Urinary bladder (tissue), 4 donors: ENCODE results near the gene OR14J1. TPM values are rescaled to one million over a fixed set of nuclear protein-coding genes. Genes with fewer than 3 reads are reported as not detected.
"Not testable (repeated sequence)": the region's sequence is repeated elsewhere in the genome, so short reads cannot be mapped to it uniquely, and the experiment has no call there.

Experiments used
- DNase-seq: peaks from one replicate; pipeline ENCODE4 v3.0.0-alpha.2; 2015; ENCODE audit errors: extremely low spot score
- H3K27ac ChIP-seq: one replicate; pipeline ENCODE4 v1.5.1; 2013; ENCODE audit warnings: low read depth, mild to moderate bottlenecking, moderate library complexity
- H3K36me3 ChIP-seq: one replicate; pipeline ENCODE4 v1.6.1; 2013; ENCODE audit warnings: mild to moderate bottlenecking, moderate library complexity; ENCODE audit not compliant: insufficient read depth
- H3K4me1 ChIP-seq: one replicate; pipeline ENCODE4 v1.6.1; 2013; ENCODE audit warnings: mild to moderate bottlenecking, moderate library complexity; ENCODE audit not compliant: insufficient read depth
- H3K4me3 ChIP-seq: one replicate; pipeline ENCODE4 v1.5.1; 2013; ENCODE audit warnings: low read depth, low read length
- WGBS: extraction: QIAGEN DNeasy Blood & Tissue Kit; methylation state at CpG from one replicate; pipeline ENCODE4 v1.1.7; 2013; 5-methylcytosine and 5-hydroxymethylcytosine counted together
- polyA plus RNA-seq: library from polyadenylated mRNA; stranded (reverse); fragments of 200-250 nt; gene quantifications from one replicate; pipeline ENCODE4 v1.2.3, GENCODE V29; 2013
- total RNA-seq: library from RNA; depleted of rRNA; stranded (reverse); fragments of >200 nt; gene quantifications from one replicate; pipeline ENCODE4 v1.2.3, GENCODE V29; 2014
- donor health status: healthy with polysubstance abuse.
- donor health status: healthy.

The OR14J1 gene, protein sequence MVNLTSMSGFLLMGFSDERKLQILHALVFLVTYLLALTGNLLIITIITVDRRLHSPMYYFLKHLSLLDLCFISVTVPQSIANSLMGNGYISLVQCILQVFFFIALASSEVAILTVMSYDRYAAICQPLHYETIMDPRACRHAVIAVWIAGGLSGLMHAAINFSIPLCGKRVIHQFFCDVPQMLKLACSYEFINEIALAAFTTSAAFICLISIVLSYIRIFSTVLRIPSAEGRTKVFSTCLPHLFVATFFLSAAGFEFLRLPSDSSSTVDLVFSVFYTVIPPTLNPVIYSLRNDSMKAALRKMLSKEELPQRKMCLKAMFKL
- total RNA-seq = not detected
- not detected for polyA plus RNA-seq

DNA sequence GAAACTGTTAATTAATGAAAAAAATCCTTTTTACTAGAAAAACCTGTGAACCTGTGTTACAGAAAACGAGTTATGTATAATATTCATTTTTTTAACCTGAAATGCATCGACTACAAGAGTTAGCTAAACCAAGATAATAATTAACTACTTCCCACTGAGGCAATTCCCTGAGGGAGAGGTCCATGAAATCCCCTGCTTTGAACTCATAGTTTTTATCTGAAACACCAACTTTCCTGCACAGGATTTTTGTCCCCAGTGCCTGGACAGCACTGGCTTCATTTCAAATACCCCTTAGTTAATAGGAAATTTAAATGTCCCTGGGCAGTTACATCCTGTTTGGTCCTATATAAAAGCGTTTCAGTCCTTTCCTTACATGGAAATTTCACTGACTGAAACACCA, at the start of gene OR14J1:
TSS of gene OR14J1 (plus strand) at position 386 of the 400 bp plus-strand sequence. CDS start 4,989 bp downstream, outside the sequence.
- no peak for DNase-seq
- WGBS = 60% methylated on average over 3 of the region's 3 CpGs
- no peaks in the 10 kb centered on the region for H3K4me1 ChIP-seq
- H3K27ac ChIP-seq = no peak within 1 kb of the TSS
- H3K36me3 ChIP-seq = no peaks in the 10 kb centered on the region
- no peak within 1 kb of the TSS for H3K4me3 ChIP-seq

DNA sequence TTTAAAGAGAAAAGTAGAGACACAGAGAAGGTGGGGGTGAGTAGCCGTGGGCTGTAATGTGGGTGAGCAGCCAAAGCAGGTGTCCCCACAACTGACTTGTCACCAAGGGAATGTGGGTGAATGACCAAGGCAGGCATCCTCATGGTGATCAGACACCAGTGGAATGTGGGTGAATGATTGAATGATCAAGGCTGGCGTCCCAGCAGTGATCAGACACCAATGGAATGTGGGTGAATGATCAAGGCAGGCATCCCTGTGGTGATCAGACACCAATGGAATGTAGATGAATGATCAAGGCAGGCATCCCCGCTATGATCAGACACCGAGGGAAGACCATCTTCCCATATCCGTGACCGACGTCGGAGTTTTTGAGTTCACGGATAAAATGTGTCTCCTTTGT, 49.8 kb upstream of the OR14J1 start:
- no peak for DNase-seq
- 88% methylated on average over 9 of the region's 9 CpGs for WGBS
- no peak overlapping the region for H3K4me3 ChIP-seq
- no peaks in the 10 kb centered on the region for H3K4me1 ChIP-seq
- H3K27ac ChIP-seq = no peak overlapping the region
- H3K36me3 ChIP-seq = no peaks in the 10 kb centered on the region

DNA sequence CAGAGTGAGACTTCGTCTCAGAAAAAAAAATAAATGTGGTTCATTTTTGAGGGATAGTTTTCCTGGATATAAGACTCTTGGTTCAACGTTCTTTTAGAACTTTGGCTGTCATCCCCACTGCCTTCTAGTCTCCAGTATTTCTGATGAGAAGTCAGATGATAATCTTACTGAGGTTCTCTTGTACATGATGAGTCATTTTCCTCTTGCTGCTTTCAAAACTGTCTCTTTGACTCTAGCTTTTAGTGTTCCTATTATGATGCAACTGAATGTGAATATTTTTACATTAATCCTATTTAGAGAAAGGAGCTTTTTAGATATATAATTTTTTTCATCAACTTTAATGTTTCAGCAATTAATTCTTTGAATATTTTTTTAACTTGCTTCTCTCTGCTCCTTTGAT, 46.0 kb upstream of the OR14J1 start:
- 84% methylated on average over 2 of the region's 2 CpGs for WGBS
- no peak overlapping the region for H3K4me3 ChIP-seq
- H3K27ac ChIP-seq = no peak overlapping the region
- no peak for DNase-seq
- H3K36me3 ChIP-seq = no peaks in the 10 kb centered on the region
- H3K4me1 ChIP-seq = no peaks in the 10 kb centered on the region

DNA sequence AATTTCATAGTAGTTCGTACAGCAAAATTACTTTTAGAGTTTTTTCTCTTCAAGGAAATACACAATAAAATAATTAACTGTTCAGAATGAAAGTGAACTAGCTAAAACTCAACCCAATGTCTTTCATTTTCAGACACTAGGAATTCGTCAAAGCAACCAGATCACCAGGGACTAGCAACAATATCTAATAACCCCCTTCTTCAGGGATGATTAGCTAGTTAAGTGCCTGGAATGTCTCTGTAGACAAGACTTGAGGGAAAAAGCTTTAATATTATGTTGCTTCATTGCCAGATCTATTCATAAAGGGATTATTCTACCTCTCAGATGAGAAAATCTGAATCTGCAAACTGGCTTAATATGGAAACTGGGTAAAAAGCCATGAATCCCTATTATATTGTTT, 41.8 kb upstream of the OR14J1 start:
- Histone ChIP-seq H3K36me3 (no peaks in the 10 kb centered on the region), H3K4me3 (no peak overlapping the region), H3K4me1 (no peaks in the 10 kb centered on the region), H3K27ac (no peak overlapping the region)
- DNase-seq = no peak
- WGBS = 41% methylated on average over 2 of the region's 2 CpGs

DNA sequence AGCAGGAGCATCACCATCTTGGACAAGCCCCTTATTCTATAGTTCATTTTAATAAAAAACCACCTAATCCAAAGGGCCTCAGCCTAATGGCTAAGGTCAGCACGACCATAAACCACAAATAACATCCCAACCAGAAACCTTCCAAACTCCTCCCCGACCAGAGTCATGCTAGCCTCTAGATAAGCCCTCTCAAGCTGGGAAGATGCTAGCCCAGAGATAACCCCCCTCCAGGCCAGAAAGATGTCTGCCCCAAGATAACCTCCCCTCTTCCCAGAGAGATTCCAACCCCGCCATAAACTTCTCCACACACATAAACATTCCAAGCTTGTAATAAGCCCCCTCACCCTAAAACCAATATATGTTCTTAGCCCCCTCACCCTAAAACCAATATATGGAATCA, 38.5 kb upstream of the OR14J1 start:
- no peak overlapping the region for H3K4me3 ChIP-seq
- DNase-seq = no peak
- no peaks in the 10 kb centered on the region for H3K4me1 ChIP-seq
- H3K36me3 ChIP-seq = no peaks in the 10 kb centered on the region
- WGBS = 42% methylated on average over 3 of the region's 3 CpGs
- H3K27ac ChIP-seq = no peak overlapping the region

DNA sequence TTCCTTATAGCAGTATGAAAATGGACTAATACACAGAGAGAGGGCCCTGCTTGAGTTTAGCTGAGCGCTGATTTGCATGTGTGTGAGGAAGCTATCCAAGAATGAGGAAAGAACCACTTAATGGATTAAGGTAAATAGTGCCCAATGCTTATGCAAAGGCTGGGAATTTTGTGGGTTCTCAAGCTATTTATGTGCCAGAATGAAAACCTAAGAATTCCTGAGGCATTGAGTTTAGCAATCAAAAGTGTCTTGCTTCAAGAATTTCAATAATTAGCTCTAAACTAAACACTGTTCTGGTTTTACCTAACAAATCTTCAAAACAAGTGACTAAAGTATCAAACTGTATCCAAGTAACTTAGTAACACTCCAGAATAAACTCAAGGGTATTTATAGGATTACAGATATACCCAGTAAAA, 7.0 kb upstream of the OR14J1 start:
- Histone ChIP-seq H3K4me1 (no peaks in the 10 kb centered on the region), H3K4me3 (no peak overlapping the region), H3K36me3 (no peaks in the 10 kb centered on the region), H3K27ac (no peak overlapping the region)
- 93% methylated on average over 1 of the region's 1 CpG for WGBS
- no peak for DNase-seq

DNA sequence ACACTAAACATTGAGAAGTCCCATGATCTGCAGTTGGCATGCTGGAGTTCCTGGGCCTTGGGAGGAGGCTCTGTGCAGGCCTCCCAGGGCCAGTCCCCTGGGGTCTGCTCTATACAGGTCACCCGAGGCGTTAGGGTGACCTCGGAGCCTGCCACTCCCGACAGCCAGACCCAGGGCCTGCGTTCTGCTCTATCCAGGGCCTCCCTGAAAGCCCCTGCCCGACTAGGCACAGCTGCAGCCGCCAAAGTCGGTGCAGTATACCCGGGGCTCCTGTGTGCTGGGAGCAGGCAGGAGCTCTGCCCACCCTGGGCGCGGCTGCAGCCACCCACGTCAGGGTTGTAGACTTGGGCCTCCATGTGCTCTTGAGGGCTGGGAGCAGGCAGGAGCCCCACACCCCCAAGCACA, 6.3 kb upstream of the OR14J1 start:
- Histone ChIP-seq H3K27ac (no peak overlapping the region), H3K36me3 (no peaks in the 10 kb centered on the region), H3K4me1 (no peaks in the 10 kb centered on the region), H3K4me3 (no peak overlapping the region)
- WGBS = 84% methylated on average over 12 of the region's 12 CpGs
- DNase-seq = no peak

DNA sequence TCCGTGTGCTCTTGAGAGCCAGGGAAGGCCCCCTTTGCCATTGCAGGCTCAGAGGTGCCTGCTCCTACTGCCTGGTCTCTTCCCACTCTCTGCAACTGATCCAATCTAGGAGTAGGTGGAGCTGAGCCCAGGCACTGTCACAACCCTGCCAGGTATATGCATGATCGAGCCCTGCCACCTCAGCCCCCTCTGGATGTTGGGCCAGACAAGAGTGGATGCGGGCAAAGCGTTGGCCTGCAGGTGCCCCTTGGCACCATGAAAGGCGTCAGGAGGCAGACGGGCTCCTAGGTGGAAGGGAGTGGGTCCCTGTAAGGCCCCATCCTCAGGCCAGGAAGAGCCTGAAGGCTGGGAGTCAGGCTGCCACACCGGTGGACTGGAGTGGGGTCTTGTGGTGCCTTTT, 5.9 kb upstream of the OR14J1 start:
- WGBS = 93% methylated on average over 7 of the region's 7 CpGs
- no peak for DNase-seq
- Histone ChIP-seq H3K4me3 (no peak overlapping the region), H3K36me3 (no peaks in the 10 kb centered on the region), H3K4me1 (no peaks in the 10 kb centered on the region), H3K27ac (no peak overlapping the region)

DNA sequence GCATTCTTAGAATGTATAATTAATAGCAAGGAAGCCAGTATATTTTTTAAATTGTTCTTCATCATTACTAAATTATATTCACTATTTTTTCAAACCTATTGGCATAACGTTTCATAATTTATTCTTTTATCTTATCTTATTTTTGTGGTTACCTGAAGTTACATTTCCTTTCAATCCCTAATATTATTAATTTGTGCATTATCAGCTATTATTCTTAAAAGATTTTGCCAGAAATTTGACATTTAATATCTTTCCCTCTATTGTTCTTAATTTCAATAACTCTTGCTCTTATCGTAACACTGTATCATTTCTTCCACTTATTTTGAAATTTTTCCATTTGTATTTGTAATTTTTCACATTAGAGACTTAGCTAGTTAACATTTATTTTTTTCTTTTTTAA, 18.4 kb downstream of the OR14J1 start:
- DNase-seq = no peak
- WGBS = 81% methylated on average over 2 of the region's 2 CpGs
- Histone ChIP-seq H3K27ac (no peak overlapping the region), H3K36me3 (no peaks in the 10 kb centered on the region), H3K4me1 (no peaks in the 10 kb centered on the region), H3K4me3 (no peak overlapping the region)

DNA sequence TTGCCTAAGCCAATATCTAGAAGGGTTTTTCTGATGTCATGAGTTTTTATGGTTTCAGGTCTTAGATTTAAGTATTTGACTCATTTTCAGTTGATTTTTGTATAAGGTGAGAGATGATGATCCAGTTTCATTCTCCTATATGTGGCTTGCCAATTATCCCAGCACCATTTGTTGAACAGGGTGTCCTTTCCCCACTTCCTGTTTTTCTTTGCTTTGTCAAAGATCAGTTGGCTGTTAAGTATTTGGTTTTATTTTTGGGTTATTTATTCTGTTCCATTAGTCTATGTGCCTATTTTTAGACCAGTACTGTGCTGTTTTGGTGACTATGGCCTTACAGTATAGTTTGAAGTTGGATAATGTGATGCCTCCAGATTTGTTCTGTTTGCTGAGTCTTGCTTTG, 21.8 kb downstream of the OR14J1 start:
- H3K27ac ChIP-seq, H3K36me3 ChIP-seq, H3K4me1 ChIP-seq, DNase-seq, H3K4me3 ChIP-seq: not testable (repeated sequence)

DNA sequence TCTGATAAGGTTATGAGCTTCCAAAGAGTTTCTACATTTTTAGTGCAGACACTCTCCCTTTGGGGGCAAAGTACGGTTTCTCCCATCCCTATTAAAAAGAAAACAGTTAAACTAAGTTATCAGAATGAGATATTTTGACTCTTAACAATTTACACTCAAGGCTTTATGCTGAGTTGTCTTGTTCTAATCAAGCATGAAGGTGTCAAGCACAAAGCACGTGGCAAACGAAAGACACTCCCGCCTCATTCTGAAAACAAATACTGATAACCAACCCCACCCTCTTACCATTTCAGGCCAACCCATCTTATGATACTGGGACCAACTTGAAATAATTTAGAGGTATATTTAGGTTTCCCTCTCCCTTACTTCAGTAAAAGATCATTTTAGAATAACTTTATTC, 24.3 kb downstream of the OR14J1 start:
- no peaks in the 10 kb centered on the region for H3K36me3 ChIP-seq
- H3K27ac ChIP-seq = no peak overlapping the region
- H3K4me3 ChIP-seq = no peak overlapping the region
- DNase-seq = no peak
- H3K4me1 ChIP-seq = no peaks in the 10 kb centered on the region
- WGBS = 73% methylated on average over 4 of the region's 4 CpGs

DNA sequence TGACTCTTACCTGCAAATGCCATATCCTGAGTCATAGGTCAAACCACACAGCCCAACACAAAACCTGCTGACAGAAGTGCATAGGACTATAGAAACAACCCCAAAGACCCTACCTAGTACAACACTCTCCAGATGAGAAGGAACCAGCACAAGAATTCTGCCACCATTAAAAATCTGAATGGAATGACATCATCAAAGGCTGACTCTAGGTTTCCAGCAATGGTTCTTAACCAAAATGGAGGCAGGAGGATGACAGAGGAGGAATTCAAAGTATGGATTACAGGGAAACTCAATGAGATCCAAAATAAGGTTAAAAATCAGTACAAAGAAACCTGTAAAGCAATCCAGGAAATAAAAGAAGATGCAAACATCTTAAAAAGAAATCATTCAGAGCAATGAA, 31.2 kb downstream of the OR14J1 start:
- H3K4me3 ChIP-seq = no peak overlapping the region
- H3K36me3 ChIP-seq = no peaks in the 10 kb centered on the region
- no peak for DNase-seq
- no peak overlapping the region for H3K27ac ChIP-seq
- H3K4me1 ChIP-seq = no peaks in the 10 kb centered on the region

DNA sequence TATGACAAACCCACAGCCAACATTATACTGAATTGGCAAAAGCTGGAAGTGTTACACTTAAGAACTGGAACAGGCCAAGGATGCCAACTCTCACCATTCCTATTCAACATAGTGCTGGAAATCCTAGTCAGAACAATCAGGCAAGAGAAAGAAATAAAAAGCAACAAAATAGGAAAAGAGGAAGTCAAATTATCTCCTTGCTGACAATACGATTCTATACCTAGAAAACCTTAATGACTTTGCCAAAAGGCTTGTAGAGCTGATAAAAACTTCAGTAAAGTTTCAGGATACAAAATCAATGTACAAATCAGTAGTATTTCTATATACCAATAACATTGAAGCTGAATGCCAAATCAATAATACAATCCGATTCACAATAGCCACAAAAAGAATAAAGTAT, 34.8 kb downstream of the OR14J1 start:
- 73% methylated on average over 2 of the region's 2 CpGs for WGBS
- H3K4me1 ChIP-seq = no peaks in the 10 kb centered on the region
- no peaks in the 10 kb centered on the region for H3K36me3 ChIP-seq
- no peak overlapping the region for H3K4me3 ChIP-seq
- DNase-seq = no peak
- no peak overlapping the region for H3K27ac ChIP-seq

DNA sequence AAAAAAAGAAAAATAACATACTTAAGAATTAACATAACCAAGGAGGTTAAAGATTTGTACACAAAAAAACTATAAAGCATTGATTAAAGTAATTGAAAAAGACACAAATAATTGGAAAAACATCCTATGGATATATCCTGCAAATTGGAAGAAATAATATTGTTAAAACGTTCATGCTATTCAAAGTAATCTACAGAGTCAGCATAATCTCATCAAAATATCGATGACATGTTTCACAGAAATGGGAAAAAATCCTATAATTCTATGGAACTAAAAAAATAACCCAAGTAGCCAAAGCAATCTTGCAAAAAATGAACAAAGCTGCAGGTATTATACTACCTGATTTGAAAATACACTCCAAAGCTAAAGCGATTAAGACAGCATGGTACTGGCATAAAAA, 43.9 kb downstream of the OR14J1 start:
- 67% methylated on average over 3 of the region's 3 CpGs for WGBS
- DNase-seq = no peak
- Histone ChIP-seq H3K36me3 (no peaks in the 10 kb centered on the region), H3K27ac (no peak overlapping the region), H3K4me3 (no peak overlapping the region), H3K4me1 (no peaks in the 10 kb centered on the region)

DNA sequence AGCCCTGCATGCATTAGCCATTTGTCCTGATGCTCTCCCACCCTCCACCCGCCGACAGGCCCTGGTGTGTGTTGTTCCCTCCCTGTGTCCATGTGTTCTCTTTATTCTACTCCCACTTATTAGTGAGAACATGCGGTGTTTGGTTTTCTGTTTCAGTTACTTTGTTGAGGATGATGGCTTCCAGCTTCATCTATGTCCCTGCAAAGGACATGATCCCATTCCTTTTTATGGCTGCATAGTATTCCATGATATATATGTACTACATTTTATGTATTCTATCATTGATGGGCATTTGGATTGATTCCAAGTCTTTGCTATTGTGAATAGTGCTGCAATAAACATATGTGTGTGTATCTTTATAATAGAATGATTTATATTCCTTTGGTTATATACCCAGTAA, 47.8 kb downstream of the OR14J1 start:
- H3K4me3 ChIP-seq, H3K36me3 ChIP-seq, DNase-seq, H3K4me1 ChIP-seq, H3K27ac ChIP-seq: not testable (repeated sequence)
- 95% methylated on average over 3 of the region's 3 CpGs for WGBS
